ENCODE data around the gene DRICH1. TPM values are rescaled to one million over a fixed set of nuclear protein-coding genes. Genes with fewer than 3 reads are reported as not detected.

The DRICH1 gene
- total and polyA plus RNA-seq, 4 donors: 0.08 to 0.33 TPM; not detected in 2

DNA sequence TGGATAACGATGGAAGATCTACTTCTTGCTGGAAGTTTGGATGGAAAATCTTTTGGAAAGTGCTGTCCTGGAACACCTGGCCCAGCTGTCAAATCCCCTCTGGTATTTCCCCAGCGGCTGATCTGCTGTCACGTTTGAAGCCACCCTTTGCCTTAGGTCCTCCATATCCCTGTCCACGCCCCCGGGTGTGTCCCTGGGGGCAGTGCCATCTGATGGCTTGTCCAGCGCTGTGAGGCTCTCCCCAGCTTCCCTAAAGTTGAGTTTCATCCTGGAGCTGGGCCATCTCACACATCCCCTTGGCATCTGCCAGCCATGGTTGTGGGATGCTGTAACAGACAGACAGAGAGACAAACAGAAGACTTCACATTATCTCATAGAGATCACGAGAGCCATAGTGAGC is 49.0 kb downstream of the DRICH1 start:
- Histone ChIP-seq H3K4me1 (ENCODE audit: control insufficient read depth in 4 of 4, insufficient read depth in 4 of 4, low read length in 3 of 4) (no peaks in the 10 kb centered on the region), H3K9ac (ENCODE audit: low read depth in 1 of 2, low read length in 2 of 2) (no peak overlapping the region), H3K9me3 (ENCODE audit: control insufficient read depth in 4 of 4, low read length in 3 of 4) (no peaks in the 10 kb centered on the region), H3K36me3 (ENCODE audit: control insufficient read depth in 4 of 4, insufficient read depth in 3 of 4, low read depth in 1 of 4, low read length in 3 of 4) (no peaks in the 10 kb centered on the region), H3K4me3 (ENCODE audit: low read depth in 1 of 3, low read length in 3 of 3) (no peak overlapping the region), H3K27me3 (ENCODE audit: control insufficient read depth in 4 of 4, insufficient read depth in 4 of 4, low read length in 3 of 4) (no peaks in the 10 kb centered on the region), H3K27ac (ENCODE audit: low read depth in 1 of 2, low read length in 2 of 2) (no peak overlapping the region)
- 84% methylated on average over 7 of the region's 7 CpGs for WGBS
- no peak for DNase-seq (ENCODE audit: low spot score)
- no peak for TF ChIP-seq RAD21 (IDR thresholded peaks at IDR 0.05)
- TF ChIP-seq GABPA (IDR thresholded peaks at IDR 0.05 in 1 of 2, conservative IDR thresholded peaks at IDR 0.05 in 1 of 2): no peak
- TF ChIP-seq, protein P1, sequence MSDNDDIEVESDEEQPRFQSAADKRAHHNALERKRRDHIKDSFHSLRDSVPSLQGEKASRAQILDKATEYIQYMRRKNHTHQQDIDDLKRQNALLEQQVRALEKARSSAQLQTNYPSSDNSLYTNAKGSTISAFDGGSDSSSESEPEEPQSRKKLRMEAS (IDR thresholded peaks at IDR 0.05): no peak
- TF ChIP-seq JUND (IDR thresholded peaks at IDR 0.05): no peak
- TF ChIP-seq, protein P2, sequence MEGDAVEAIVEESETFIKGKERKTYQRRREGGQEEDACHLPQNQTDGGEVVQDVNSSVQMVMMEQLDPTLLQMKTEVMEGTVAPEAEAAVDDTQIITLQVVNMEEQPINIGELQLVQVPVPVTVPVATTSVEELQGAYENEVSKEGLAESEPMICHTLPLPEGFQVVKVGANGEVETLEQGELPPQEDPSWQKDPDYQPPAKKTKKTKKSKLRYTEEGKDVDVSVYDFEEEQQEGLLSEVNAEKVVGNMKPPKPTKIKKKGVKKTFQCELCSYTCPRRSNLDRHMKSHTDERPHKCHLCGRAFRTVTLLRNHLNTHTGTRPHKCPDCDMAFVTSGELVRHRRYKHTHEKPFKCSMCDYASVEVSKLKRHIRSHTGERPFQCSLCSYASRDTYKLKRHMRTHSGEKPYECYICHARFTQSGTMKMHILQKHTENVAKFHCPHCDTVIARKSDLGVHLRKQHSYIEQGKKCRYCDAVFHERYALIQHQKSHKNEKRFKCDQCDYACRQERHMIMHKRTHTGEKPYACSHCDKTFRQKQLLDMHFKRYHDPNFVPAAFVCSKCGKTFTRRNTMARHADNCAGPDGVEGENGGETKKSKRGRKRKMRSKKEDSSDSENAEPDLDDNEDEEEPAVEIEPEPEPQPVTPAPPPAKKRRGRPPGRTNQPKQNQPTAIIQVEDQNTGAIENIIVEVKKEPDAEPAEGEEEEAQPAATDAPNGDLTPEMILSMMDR (IDR thresholded peaks at IDR 0.05; ENCODE audit: low read depth, low read length, missing input control): no peak
- TF ChIP-seq, protein P3, sequence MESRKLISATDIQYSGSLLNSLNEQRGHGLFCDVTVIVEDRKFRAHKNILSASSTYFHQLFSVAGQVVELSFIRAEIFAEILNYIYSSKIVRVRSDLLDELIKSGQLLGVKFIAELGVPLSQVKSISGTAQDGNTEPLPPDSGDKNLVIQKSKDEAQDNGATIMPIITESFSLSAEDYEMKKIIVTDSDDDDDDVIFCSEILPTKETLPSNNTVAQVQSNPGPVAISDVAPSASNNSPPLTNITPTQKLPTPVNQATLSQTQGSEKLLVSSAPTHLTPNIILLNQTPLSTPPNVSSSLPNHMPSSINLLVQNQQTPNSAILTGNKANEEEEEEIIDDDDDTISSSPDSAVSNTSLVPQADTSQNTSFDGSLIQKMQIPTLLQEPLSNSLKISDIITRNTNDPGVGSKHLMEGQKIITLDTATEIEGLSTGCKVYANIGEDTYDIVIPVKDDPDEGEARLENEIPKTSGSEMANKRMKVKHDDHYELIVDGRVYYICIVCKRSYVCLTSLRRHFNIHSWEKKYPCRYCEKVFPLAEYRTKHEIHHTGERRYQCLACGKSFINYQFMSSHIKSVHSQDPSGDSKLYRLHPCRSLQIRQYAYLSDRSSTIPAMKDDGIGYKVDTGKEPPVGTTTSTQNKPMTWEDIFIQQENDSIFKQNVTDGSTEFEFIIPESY (IDR thresholded peaks at IDR 0.05): no peak
- no peak for TF ChIP-seq FOXA2 (IDR thresholded peaks at IDR 0.05)
- no peak for TF ChIP-seq NR2F2 (IDR thresholded peaks at IDR 0.05)
- TF ChIP-seq HNF4A (conservative IDR thresholded peaks at IDR 0.05): no peak
- TF ChIP-seq EGR1 (IDR thresholded peaks at IDR 0.05; ENCODE audit: low read depth in 2 of 2): no peak
- TF ChIP-seq, protein P4, sequence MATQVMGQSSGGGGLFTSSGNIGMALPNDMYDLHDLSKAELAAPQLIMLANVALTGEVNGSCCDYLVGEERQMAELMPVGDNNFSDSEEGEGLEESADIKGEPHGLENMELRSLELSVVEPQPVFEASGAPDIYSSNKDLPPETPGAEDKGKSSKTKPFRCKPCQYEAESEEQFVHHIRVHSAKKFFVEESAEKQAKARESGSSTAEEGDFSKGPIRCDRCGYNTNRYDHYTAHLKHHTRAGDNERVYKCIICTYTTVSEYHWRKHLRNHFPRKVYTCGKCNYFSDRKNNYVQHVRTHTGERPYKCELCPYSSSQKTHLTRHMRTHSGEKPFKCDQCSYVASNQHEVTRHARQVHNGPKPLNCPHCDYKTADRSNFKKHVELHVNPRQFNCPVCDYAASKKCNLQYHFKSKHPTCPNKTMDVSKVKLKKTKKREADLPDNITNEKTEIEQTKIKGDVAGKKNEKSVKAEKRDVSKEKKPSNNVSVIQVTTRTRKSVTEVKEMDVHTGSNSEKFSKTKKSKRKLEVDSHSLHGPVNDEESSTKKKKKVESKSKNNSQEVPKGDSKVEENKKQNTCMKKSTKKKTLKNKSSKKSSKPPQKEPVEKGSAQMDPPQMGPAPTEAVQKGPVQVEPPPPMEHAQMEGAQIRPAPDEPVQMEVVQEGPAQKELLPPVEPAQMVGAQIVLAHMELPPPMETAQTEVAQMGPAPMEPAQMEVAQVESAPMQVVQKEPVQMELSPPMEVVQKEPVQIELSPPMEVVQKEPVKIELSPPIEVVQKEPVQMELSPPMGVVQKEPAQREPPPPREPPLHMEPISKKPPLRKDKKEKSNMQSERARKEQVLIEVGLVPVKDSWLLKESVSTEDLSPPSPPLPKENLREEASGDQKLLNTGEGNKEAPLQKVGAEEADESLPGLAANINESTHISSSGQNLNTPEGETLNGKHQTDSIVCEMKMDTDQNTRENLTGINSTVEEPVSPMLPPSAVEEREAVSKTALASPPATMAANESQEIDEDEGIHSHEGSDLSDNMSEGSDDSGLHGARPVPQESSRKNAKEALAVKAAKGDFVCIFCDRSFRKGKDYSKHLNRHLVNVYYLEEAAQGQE (IDR thresholded peaks at IDR 0.05): no peak
- no peak for TF ChIP-seq SP1 (IDR thresholded peaks at IDR 0.05)

DNA sequence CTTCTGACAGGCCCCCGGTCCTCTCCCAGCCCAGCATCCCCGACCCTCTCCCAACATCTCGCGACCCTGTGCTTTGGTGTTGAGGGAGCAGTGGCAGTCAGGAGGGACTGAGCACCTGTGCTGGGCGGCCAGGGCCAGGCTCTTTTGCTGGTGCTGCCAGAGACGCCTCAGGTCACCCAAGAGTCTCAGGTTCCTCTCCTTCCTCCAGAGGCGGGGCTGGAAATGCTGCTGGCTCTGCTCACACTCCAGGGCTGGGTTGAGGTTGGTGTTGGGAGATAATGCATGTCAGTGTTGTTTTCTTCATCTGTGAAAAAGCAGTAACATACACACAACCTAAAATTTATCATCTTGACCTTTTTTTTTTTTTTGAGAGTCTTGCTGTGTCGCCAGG is 50.9 kb downstream of the DRICH1 start:
- DNase-seq (ENCODE audit: low spot score): no peak
- Histone ChIP-seq H3K27ac (ENCODE audit: low read depth in 1 of 2, low read length in 2 of 2) (no peak overlapping the region), H3K9ac (ENCODE audit: low read depth in 1 of 2, low read length in 2 of 2) (no peak overlapping the region), H3K27me3 (ENCODE audit: control insufficient read depth in 4 of 4, insufficient read depth in 4 of 4, low read length in 3 of 4) (no peaks in the 10 kb centered on the region), H3K4me1 (ENCODE audit: control insufficient read depth in 4 of 4, insufficient read depth in 4 of 4, low read length in 3 of 4) (no peaks in the 10 kb centered on the region), H3K36me3 (ENCODE audit: control insufficient read depth in 4 of 4, insufficient read depth in 3 of 4, low read depth in 1 of 4, low read length in 3 of 4) (no peaks in the 10 kb centered on the region), H3K4me3 (ENCODE audit: low read depth in 1 of 3, low read length in 3 of 3) (no peak overlapping the region), H3K9me3 (ENCODE audit: control insufficient read depth in 4 of 4, low read length in 3 of 4) (no peaks in the 10 kb centered on the region)
- WGBS: 75% methylated on average over 8 of the region's 8 CpGs
- TF ChIP-seq NR2F2 (IDR thresholded peaks at IDR 0.05) (no peak), EGR1 (IDR thresholded peaks at IDR 0.05; ENCODE audit: low read depth in 2 of 2) (no peak), JUND (IDR thresholded peaks at IDR 0.05) (no peak), FOXA1 (IDR thresholded peaks at IDR 0.05) (no peak), RXRA (IDR thresholded peaks at IDR 0.05) (no peak), GABPA (IDR thresholded peaks at IDR 0.05 in 1 of 2, conservative IDR thresholded peaks at IDR 0.05 in 1 of 2) (no peak), YY1 (IDR thresholded peaks at IDR 0.05) (no peak), TAF1 (conservative IDR thresholded peaks at IDR 0.05) (no peak), HNF4A (conservative IDR thresholded peaks at IDR 0.05) (no peak), HNF4G (IDR thresholded peaks at IDR 0.05) (no peak), FOXA2 (IDR thresholded peaks at IDR 0.05) (no peak)
- TF ChIP-seq, protein P4 (IDR thresholded peaks at IDR 0.05): no peak
- TF ChIP-seq, protein P1 (IDR thresholded peaks at IDR 0.05): no peak
- TF ChIP-seq, protein P5, sequence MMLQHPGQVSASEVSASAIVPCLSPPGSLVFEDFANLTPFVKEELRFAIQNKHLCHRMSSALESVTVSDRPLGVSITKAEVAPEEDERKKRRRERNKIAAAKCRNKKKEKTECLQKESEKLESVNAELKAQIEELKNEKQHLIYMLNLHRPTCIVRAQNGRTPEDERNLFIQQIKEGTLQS (IDR thresholded peaks at IDR 0.05): no peak
- TF ChIP-seq, protein P2 (IDR thresholded peaks at IDR 0.05; ENCODE audit: low read depth, low read length, missing input control): no peak
